ENCODE results near the gene CDH23.

CDH23 gene

GRCh38 chr10:71778071-71778825 is 381.5 kb downstream of the CDH23 start:
- TF ChIP-seq CTCF (IDR thresholded peaks at IDR 0.05), result no peak

GRCh38 chr10:71779641-71780040 is 382.9 kb downstream of the CDH23 start:
- no peak for TF ChIP-seq CTCF (IDR thresholded peaks at IDR 0.05)

- no peak for TF ChIP-seq CTCF (IDR thresholded peaks at IDR 0.05)
Measured at GRCh38 chr10:71780156-71780555, 383.4 kb downstream of the CDH23 start.

- TF ChIP-seq CTCF (IDR thresholded peaks at IDR 0.05), result no peak
Measured at GRCh38 chr10:71780719-71781118, 384.0 kb downstream of the CDH23 start.

- TF ChIP-seq CTCF (IDR thresholded peaks at IDR 0.05), result no peak
Measured at GRCh38 chr10:71782221-71782916, 385.6 kb downstream of the CDH23 start.

GRCh38 chr10:71782917-71783490 is 386.3 kb downstream of the CDH23 start:
- no peak for TF ChIP-seq CTCF (IDR thresholded peaks at IDR 0.05)

- TF ChIP-seq CTCF (IDR thresholded peaks at IDR 0.05), result no peak
Measured at GRCh38 chr10:71783917-71784678, 387.4 kb downstream of the CDH23 start.

All from LNCAP (cell line).